Prostate gland (tissue), 2 donors: ENCODE data around the gene HBP1. TPM values are rescaled to one million over a fixed set of nuclear protein-coding genes. Genes with fewer than 3 reads are reported as not detected.

Source experiments
- DNase-seq: peaks from one replicate; pipeline ENCODE4 v3.0.0-alpha.2; 2019; ENCODE audit warnings: low spot score
- H3K27ac ChIP-seq, 2 donors: fragments of 200-600 bp; sonication (generic); 2 replicates each; pipeline ENCODE4 v1.5.1; 2017 to 2019
- H3K27me3 ChIP-seq: fragments of 200-600 bp; sonication (generic); replicated peaks from 2 replicates; pipeline ENCODE4 v1.5.1; 2019; ENCODE audit not compliant: insufficient read depth
- H3K36me3 ChIP-seq, 2 donors: fragments of 200-600 bp; sonication (generic); 1 replicate in 1 of 2; 2 replicates in 1 of 2; pipeline versions ENCODE4 v1.5.1 to v1.8.1; 2017 to 2019
- H3K4me1 ChIP-seq: fragments of 200-600 bp; sonication (generic); replicated peaks from 2 replicates; pipeline ENCODE4 v1.5.1; 2019
- H3K4me3 ChIP-seq, 2 donors: fragments of 200-600 bp; sonication (generic); 2 replicates each; pipeline ENCODE4 v1.5.1; 2017 to 2019
- H3K9me3 ChIP-seq: fragments of 200-600 bp; sonication (generic); 2 replicates; pipeline ENCODE4 v1.5.1; 2017
- POLR2A ChIP-seq: fragments of 450-650 bp; IDR thresholded peaks from one replicate; pipeline ENCODE4 v1.6.1; 2016; ENCODE audit warnings: antibody characterized with exemption, mild to moderate bottlenecking
- POLR2AphosphoS5 ChIP-seq: sonication (generic); formaldehyde crosslinking; IDR thresholded peaks from one replicate; pipeline ENCODE4 v1.6.1; 2017; ENCODE audit warnings: antibody characterized with exemption
- WGBS: methylation state at CpG from one replicate; pipeline ENCODE4 v1.1.5; 2018; 5-methylcytosine and 5-hydroxymethylcytosine counted together
- intact Hi-C: fragments of 100-400 bp; cut with DNase I; formaldehyde crosslinking; loops from one replicate; pipeline ENCODE4 v1.14.2; 2022
- total RNA-seq, 2 donors: library from RNA; depleted of rRNA; stranded (reverse); fragments of >200 nt; gene quantifications; one replicate each; pipeline ENCODE4 v1.1.0, GENCODE V29; 2016
- TF ChIP-seq, protein P1 (sequence below), 4 experiments: fragments of 200-600 bp in 2 of 4; fragments of 450-650 bp in 2 of 4; sonication (generic) in 2 of 4; IDR thresholded peaks; 1 replicate in 3 of 4; 2 replicates in 1 of 4; pipeline ENCODE4 v1.5.1; 2016 to 2019; ENCODE audit warnings: antibody characterized with exemption in 4 of 4, mild to moderate bottlenecking in 2 of 4, moderate library complexity in 2 of 4

Gene HBP1
- total RNA-seq, 2 donors from 2014 or later: 91.3 to 109 TPM

DNA sequence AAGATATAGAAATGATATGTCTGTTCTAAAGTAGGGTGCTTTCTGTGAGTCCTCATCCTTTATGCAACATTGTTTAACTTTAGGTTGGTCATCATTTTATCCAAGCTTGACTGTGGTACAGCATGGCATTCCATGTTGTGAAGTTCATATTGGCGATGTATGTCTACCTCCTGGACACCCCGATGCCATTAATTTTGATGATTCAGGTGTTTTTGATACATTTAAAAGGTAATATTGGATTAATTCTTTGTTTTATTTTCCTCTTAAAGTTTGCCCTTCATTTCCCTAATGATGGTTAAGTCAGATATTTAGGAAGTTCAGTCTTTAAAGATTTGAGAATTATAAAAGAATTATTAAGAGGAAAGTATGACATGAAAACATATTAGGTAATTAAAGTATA is 21.3 kb downstream of the HBP1 start:
- Histone ChIP-seq H3K9me3 (no peaks in the 10 kb centered on the region), H3K27me3 (no peaks in the 10 kb centered on the region), H3K36me3 (peaks cover 0 to 6% of the 10 kb centered on the region in 2 donors), H3K4me1 (no peaks in the 10 kb centered on the region), H3K4me3 (no peak overlapping the region), H3K27ac (no peak overlapping the region)
- WGBS: 97% methylated on average over 2 of the region's 2 CpGs
- DNase-seq: no peak
- TF ChIP-seq POLR2AphosphoS5 (no peak), POLR2A (no peak)
- TF ChIP-seq, protein P1, sequence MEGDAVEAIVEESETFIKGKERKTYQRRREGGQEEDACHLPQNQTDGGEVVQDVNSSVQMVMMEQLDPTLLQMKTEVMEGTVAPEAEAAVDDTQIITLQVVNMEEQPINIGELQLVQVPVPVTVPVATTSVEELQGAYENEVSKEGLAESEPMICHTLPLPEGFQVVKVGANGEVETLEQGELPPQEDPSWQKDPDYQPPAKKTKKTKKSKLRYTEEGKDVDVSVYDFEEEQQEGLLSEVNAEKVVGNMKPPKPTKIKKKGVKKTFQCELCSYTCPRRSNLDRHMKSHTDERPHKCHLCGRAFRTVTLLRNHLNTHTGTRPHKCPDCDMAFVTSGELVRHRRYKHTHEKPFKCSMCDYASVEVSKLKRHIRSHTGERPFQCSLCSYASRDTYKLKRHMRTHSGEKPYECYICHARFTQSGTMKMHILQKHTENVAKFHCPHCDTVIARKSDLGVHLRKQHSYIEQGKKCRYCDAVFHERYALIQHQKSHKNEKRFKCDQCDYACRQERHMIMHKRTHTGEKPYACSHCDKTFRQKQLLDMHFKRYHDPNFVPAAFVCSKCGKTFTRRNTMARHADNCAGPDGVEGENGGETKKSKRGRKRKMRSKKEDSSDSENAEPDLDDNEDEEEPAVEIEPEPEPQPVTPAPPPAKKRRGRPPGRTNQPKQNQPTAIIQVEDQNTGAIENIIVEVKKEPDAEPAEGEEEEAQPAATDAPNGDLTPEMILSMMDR (IDR thresholded peaks at IDR 0.05): no peak
- intact Hi-C loops: no loop called here

DNA sequence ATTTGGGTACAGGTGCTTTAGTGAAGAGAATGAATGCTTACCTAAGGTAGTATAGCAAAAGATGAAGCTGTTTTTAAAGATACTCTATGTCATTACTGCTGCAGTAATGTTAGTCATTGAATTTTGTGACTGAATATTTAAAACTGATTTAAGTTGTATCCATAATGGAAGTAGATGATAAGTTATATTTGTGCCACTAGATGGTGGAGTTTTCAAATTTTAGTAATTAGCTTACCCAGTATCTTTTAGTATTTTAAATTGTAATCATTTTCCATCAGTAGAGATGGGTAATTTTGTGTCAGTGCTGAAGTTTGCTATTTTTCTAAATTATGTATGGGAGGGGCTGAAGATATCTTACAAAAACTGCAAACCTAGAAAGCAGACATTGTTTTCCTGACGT is 25.2 kb downstream of the HBP1 start:
- intact Hi-C loops: no loop called here
- no peak for TF ChIP-seq POLR2A
- TF ChIP-seq, protein P1 (IDR thresholded peaks at IDR 0.05): peak in 1 of 4 experiments; percentile 12
- no peak for TF ChIP-seq POLR2AphosphoS5
- H3K9me3 ChIP-seq: no peaks in the 10 kb centered on the region
- 76% methylated on average over 1 of the region's 1 CpG for WGBS
- no peak for DNase-seq
- H3K27ac ChIP-seq: peak overlapping the region in 1 of 2 donors; percentile 21
- H3K27me3 ChIP-seq: no peaks in the 10 kb centered on the region
- no peaks in the 10 kb centered on the region for H3K4me1 ChIP-seq
- no peak overlapping the region for H3K4me3 ChIP-seq
- H3K36me3 ChIP-seq: no peaks in the 10 kb centered on the region

DNA sequence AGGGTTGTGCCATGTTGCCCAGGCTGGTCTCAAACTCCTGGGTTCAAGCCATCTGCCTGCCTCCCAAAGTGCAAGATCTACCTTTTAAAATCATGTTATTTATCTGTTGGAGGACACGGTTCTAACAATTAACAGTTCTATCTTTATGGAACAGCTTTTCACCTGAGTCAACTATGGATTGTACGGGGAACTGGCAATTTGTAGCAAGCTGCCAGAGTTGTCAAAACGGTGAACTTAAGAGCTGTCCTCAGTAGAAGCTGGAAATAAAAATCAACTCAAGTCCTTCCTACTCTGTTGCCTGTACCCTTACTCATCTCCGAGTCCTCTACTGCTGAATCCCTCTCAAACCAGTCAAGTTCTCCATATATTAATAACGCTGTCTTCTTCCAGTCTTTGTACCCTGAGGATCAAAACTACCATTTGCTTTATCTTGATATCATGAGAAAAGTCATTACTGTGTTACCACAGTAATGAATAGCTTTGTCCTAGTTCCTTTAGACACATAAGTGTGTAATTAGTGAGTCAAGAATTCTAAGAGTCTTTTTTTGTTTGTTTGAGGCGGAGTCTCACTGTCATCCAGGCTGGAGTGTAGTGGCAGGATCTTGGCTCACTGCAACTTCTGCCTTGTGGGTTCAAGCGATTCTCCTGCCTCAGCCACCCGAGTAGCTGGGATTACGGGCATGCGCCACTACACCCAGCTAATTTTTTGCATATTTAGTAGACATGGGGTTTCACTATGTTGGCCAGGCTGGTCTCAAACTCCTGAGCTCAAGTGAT is 28.2 kb downstream of the HBP1 start:
- intact Hi-C loops: no loop called here
- no peaks in the 10 kb centered on the region for H3K36me3 ChIP-seq
- H3K4me1 ChIP-seq: no peaks in the 10 kb centered on the region
- H3K27me3 ChIP-seq: no peaks in the 10 kb centered on the region
- no peak overlapping the region for H3K4me3 ChIP-seq
- peak overlapping the region in 1 of 2 donors; percentile 40 for H3K27ac ChIP-seq
- H3K9me3 ChIP-seq: no peaks in the 10 kb centered on the region
- WGBS: 72% methylated on average over 10 of the region's 10 CpGs
- TF ChIP-seq, protein P1 (IDR thresholded peaks at IDR 0.05): no peak
- TF ChIP-seq POLR2A (no peak), POLR2AphosphoS5 (no peak)
- DNase-seq: no peak

DNA sequence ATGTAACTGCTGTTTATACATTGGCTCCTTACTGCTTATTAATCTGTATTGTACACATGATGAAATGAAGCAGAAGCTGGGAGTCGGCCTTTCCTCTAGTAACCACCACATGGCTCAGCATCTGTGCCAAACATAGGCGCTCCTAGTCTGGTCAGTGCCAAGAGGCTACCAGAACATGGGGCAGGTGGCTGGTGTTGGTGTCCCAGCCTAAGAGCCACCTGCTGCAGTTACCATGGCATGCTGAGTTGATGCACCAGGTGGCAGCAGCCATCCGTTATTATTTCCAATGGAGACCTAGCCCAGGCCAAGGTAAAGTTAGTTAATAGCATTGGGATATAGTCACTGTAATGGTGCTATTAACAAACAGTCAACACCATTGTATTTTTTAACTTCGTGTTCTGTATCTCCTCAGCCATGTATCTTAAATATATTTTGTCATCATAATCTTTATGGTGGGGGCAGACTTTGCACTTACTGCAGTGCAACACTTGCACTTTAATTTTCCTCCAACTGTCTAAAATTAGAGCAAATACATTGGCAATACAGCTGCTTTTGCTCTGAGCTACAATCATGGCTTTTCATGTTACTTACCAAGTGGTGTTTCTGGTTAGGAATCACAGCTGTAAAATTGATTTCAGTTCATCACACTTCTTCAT is 33.1 kb downstream of the HBP1 start:
- no peaks in the 10 kb centered on the region for H3K27me3 ChIP-seq
- intact Hi-C loops: loop anchor here (10.0 kb wide), 1 partner anchor 263 kb away; no protein-coding TSS in a partner anchor
- H3K36me3 ChIP-seq: no peaks in the 10 kb centered on the region
- no peaks in the 10 kb centered on the region for H3K4me1 ChIP-seq
- 41% methylated on average over 4 of the region's 4 CpGs for WGBS
- H3K27ac ChIP-seq: no peak overlapping the region
- TF ChIP-seq POLR2AphosphoS5 (peak; percentile 56), POLR2A (no peak)
- TF ChIP-seq, protein P1 (IDR thresholded peaks at IDR 0.05): peak in 3 of 4 experiments; percentile 25 to 67 (median 52)
- DNase-seq: peak; percentile 37
- H3K9me3 ChIP-seq: no peaks in the 10 kb centered on the region
- H3K4me3 ChIP-seq: no peak overlapping the region
